HL-60/S4 treated with retinoic acid at 250 ng/mL for 4 days and 3 days (cell line): ENCODE measurements around the gene ACAP2.

Source experiments
- in situ Hi-C: fragments of 300-500 bp; cut with MboI; formaldehyde crosslinking; loops from 2 replicates; pipeline ENCODE4 v1.7.0; 2022; ENCODE audit warnings: low sequenced_read_pairs

The ACAP2 gene

DNA sequence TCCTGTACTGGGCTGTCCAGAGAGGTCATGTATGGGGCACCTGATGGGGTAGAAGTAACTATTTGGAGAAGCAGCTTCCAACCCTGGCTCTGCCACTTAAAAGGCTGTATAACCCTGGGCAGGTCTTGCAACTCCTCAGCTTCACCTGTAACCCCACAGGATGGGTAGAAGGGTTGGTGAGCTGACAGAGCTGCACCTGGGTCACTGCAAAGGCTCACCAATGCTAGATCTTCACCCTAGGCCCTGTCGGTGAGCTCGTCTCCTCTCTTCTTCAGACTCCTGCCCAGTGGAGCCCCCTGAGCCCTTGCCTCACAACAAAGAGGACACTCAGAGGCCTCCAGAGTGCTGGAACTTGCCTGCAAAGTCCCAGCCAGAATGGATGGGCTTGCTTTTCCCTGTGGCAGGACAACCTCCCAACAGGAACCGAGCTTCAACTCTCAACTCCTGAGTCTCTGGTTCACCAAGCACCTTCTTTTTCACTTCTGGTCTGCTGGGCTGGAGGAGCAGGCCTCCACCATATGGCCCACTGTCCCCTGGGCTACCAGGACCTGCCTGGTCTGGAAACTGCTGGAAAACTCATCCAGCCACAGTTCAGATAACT, 217.7 kb downstream of the ACAP2 start:
- in situ Hi-C loops = no loop called here
